Mesendoderm (in vitro differentiated cells): ENCODE data around the gene TRAPPC5.

Experiments used
- DNase-seq: peaks from one replicate; pipeline ENCODE4 v3.0.0; 2013
- H2AK5ac ChIP-seq: 2 replicates; pipeline ENCODE4 v1.6.1; 2013; ENCODE audit warnings: low read length, inconsistent platforms
- H2BK120ac ChIP-seq: 2 replicates; pipeline ENCODE4 v1.6.1; 2013; ENCODE audit warnings: low read depth, mild to moderate bottlenecking, low read length, moderate library complexity, mixed read lengths
- H2BK15ac ChIP-seq: replicated peaks from 2 replicates; pipeline ENCODE4 v1.6.1; 2013; ENCODE audit warnings: low read depth, mild to moderate bottlenecking, moderate library complexity
- H2BK5ac ChIP-seq: 2 replicates; pipeline ENCODE4 v1.6.1; 2013; ENCODE audit warnings: low read length, inconsistent platforms
- H3K18ac ChIP-seq: 2 replicates; pipeline ENCODE4 v1.6.1; 2013; ENCODE audit warnings: mild to moderate bottlenecking, low read length, mixed read lengths
- H3K23ac ChIP-seq: one replicate; pipeline ENCODE4 v1.6.1; 2013; ENCODE audit warnings: low read length
- H3K27ac ChIP-seq: 2 replicates; pipeline ENCODE4 v1.5.1; 2013; ENCODE audit warnings: low read depth, mild to moderate bottlenecking, inconsistent platforms, low read length, moderate library complexity
- H3K27me3 ChIP-seq: 2 replicates; pipeline ENCODE4 v1.6.1; 2013; ENCODE audit warnings: low read length, control low read depth, mild to moderate bottlenecking, inconsistent platforms; ENCODE audit not compliant: insufficient read depth, poor library complexity
- H3K36me3 ChIP-seq: 2 replicates; pipeline ENCODE4 v1.6.1; 2013; ENCODE audit warnings: low read length, inconsistent platforms; ENCODE audit not compliant: control insufficient read depth, insufficient read depth
- H3K4ac ChIP-seq: one replicate; pipeline ENCODE4 v1.6.1; 2013; ENCODE audit warnings: low read depth, mild to moderate bottlenecking, low read length, moderate library complexity
- H3K4me1 ChIP-seq: 2 replicates; pipeline ENCODE4 v1.6.1; 2013; ENCODE audit warnings: low read depth, low read length, inconsistent platforms; ENCODE audit not compliant: control insufficient read depth
- H3K4me2 ChIP-seq: 2 replicates; pipeline ENCODE4 v1.6.1; 2013; ENCODE audit warnings: low read length
- H3K4me3 ChIP-seq: 2 replicates; pipeline ENCODE4 v1.5.1; 2013; ENCODE audit warnings: mild to moderate bottlenecking, low read length
- H3K56ac ChIP-seq: one replicate; pipeline ENCODE4 v1.6.1; 2013; ENCODE audit warnings: low read length
- H3K79me1 ChIP-seq: 2 replicates; pipeline ENCODE4 v1.6.1; 2013; ENCODE audit warnings: low read length, inconsistent platforms
- H3K79me2 ChIP-seq: 2 replicates; pipeline ENCODE4 v1.6.1; 2013; ENCODE audit warnings: mild to moderate bottlenecking, low read length; ENCODE audit not compliant: control insufficient read depth, insufficient read depth
- H3K9ac ChIP-seq: 2 replicates; pipeline ENCODE4 v1.6.1; 2013; ENCODE audit warnings: low read length, inconsistent platforms
- H4K5ac ChIP-seq: one replicate; pipeline ENCODE4 v1.6.1; 2013; ENCODE audit warnings: low read length
- H4K8ac ChIP-seq: one replicate; pipeline ENCODE4 v1.6.1; 2013; ENCODE audit warnings: low read depth, mild to moderate bottlenecking, control low read depth, low read length, moderate library complexity
- WGBS: extraction: QIAGEN DNeasy Blood & Tissue Kit; methylation state at CpG from one replicate; pipeline ENCODE4 v1.1.7; 2013; ENCODE audit warnings: low lambda C conversion rate, missing lambda C conversion rate; ENCODE audit not compliant: insufficient coverage; ENCODE audit errors: extremely low coverage; 5-methylcytosine and 5-hydroxymethylcytosine counted together

TRAPPC5 gene

GRCh38 chr19:7722231-7722651, 41.6 kb downstream of the TRAPPC5 start:
- no peak overlapping the region for H4K8ac ChIP-seq
- H3K79me1 ChIP-seq, result no peaks in the 10 kb centered on the region
- H3K4me1 ChIP-seq, result no peaks in the 10 kb centered on the region
- no peak overlapping the region for H2AK5ac ChIP-seq
- no peak overlapping the region for H2BK120ac ChIP-seq
- no peak overlapping the region for H3K18ac ChIP-seq
- no peak overlapping the region for H3K23ac ChIP-seq
- DNase-seq, result no peak
- no peak overlapping the region for H3K27ac ChIP-seq
- H3K4me2 ChIP-seq, result no peak overlapping the region
- no peaks in the 10 kb centered on the region for H3K79me2 ChIP-seq
- H2BK15ac ChIP-seq, result no peak overlapping the region
- H4K5ac ChIP-seq, result no peak overlapping the region
- no peak overlapping the region for H3K4me3 ChIP-seq
- H3K36me3 ChIP-seq, result no peaks in the 10 kb centered on the region
- H3K27me3 ChIP-seq, result no peaks in the 10 kb centered on the region
- H3K4ac ChIP-seq, result no peak overlapping the region
- no peak overlapping the region for H3K56ac ChIP-seq
- no CpG with 5 or more reads among the region's 5 CpGs for WGBS
- H3K9ac ChIP-seq, result no peak overlapping the region
- H2BK5ac ChIP-seq, result no peak overlapping the region

GRCh38 chr19:7725791-7726190, 45.2 kb downstream of the TRAPPC5 start:
- H3K4me2 ChIP-seq, result no peak overlapping the region
- no peak overlapping the region for H2AK5ac ChIP-seq
- H2BK120ac ChIP-seq, result no peak overlapping the region
- no peak overlapping the region for H2BK15ac ChIP-seq
- H3K36me3 ChIP-seq, result no peaks in the 10 kb centered on the region
- peaks cover 18% of the 10 kb centered on the region for H3K27me3 ChIP-seq
- no peak overlapping the region for H2BK5ac ChIP-seq
- H3K23ac ChIP-seq, result no peak overlapping the region
- no peak overlapping the region for H3K56ac ChIP-seq
- no peak overlapping the region for H3K4ac ChIP-seq
- H3K4me1 ChIP-seq, result no peaks in the 10 kb centered on the region
- H3K27ac ChIP-seq, result no peak overlapping the region
- no peak overlapping the region for H3K18ac ChIP-seq
- no peaks in the 10 kb centered on the region for H3K79me2 ChIP-seq
- H3K79me1 ChIP-seq, result no peaks in the 10 kb centered on the region
- no peak overlapping the region for H4K5ac ChIP-seq
- no peak for DNase-seq
- H3K4me3 ChIP-seq, result no peak overlapping the region
- no CpG with 5 or more reads among the region's 2 CpGs for WGBS
- H4K8ac ChIP-seq, result no peak overlapping the region
- no peak overlapping the region for H3K9ac ChIP-seq

GRCh38 chr19:7729211-7729610, 48.6 kb downstream of the TRAPPC5 start:
- no peak overlapping the region for H2BK5ac ChIP-seq
- no peaks in the 10 kb centered on the region for H3K79me2 ChIP-seq
- H3K9ac ChIP-seq, result no peak overlapping the region
- no peak overlapping the region for H3K27ac ChIP-seq
- no peak overlapping the region for H3K23ac ChIP-seq
- no peaks in the 10 kb centered on the region for H3K79me1 ChIP-seq
- H3K4ac ChIP-seq, result no peak overlapping the region
- no peak overlapping the region for H3K4me2 ChIP-seq
- WGBS, result no CpG with 5 or more reads among the region's 16 CpGs
- H2BK120ac ChIP-seq, result no peak overlapping the region
- H3K4me1 ChIP-seq, result no peaks in the 10 kb centered on the region
- H2BK15ac ChIP-seq, result no peak overlapping the region
- H3K56ac ChIP-seq, result no peak overlapping the region
- no peaks in the 10 kb centered on the region for H3K36me3 ChIP-seq
- H4K5ac ChIP-seq, result no peak overlapping the region
- no peak overlapping the region for H3K4me3 ChIP-seq
- H2AK5ac ChIP-seq, result no peak overlapping the region
- no peak for DNase-seq
- no peak overlapping the region for H3K18ac ChIP-seq
- H3K27me3 ChIP-seq, result peaks cover 25% of the 10 kb centered on the region
- H4K8ac ChIP-seq, result no peak overlapping the region

- Histone ChIP-seq H2AK5ac (no peak overlapping the region), H3K4me2 (no peak overlapping the region), H3K4me3 (no peak overlapping the region), H4K5ac (no peak overlapping the region), H3K27me3 (peaks cover 25% of the 10 kb centered on the region), H3K36me3 (no peaks in the 10 kb centered on the region), H3K23ac (no peak overlapping the region), H4K8ac (no peak overlapping the region), H3K56ac (no peak overlapping the region), H2BK5ac (no peak overlapping the region), H3K79me2 (no peaks in the 10 kb centered on the region), H3K18ac (no peak overlapping the region), H3K79me1 (no peaks in the 10 kb centered on the region), H2BK15ac (no peak overlapping the region), H3K9ac (no peak overlapping the region), H3K27ac (no peak overlapping the region), H3K4ac (no peak overlapping the region), H2BK120ac (no peak overlapping the region), H3K4me1 (no peaks in the 10 kb centered on the region)
- WGBS, result no CpG with 5 or more reads among the region's 34 CpGs
- no peak for DNase-seq
Measured at GRCh38 chr19:7729831-7730285, 49.2 kb downstream of the TRAPPC5 start.

GRCh38 chr19:7730286-7731217, 49.9 kb downstream of the TRAPPC5 start:
- Histone ChIP-seq H3K56ac (no peak overlapping the region), H2BK15ac (no peak overlapping the region), H3K4me3 (no peak overlapping the region), H3K79me1 (no peaks in the 10 kb centered on the region), H4K5ac (no peak overlapping the region), H3K9ac (no peak overlapping the region), H2BK5ac (no peak overlapping the region), H3K27me3 (peaks cover 25% of the 10 kb centered on the region), H2BK120ac (no peak overlapping the region), H3K23ac (no peak overlapping the region), H3K79me2 (no peaks in the 10 kb centered on the region), H4K8ac (no peak overlapping the region), H3K18ac (no peak overlapping the region), H3K4me1 (no peaks in the 10 kb centered on the region), H2AK5ac (no peak overlapping the region), H3K4me2 (no peak overlapping the region), H3K27ac (no peak overlapping the region), H3K4ac (no peak overlapping the region), H3K36me3 (no peaks in the 10 kb centered on the region)
- DNase-seq, result no peak
- no CpG with 5 or more reads among the region's 78 CpGs for WGBS
